GM12878 (cell line): Measurements from ENCODE around the gene KMT2E. TPM values are rescaled to one million over a fixed set of nuclear protein-coding genes. Genes with fewer than 3 reads are reported as not detected.

Source experiments
- ATAC-seq: fragments of 200-7000 bp; cut with Tn5 transposase; 3 replicates; pipeline ENCODE4 v1.9.1; 2020; ENCODE audit warnings: mild to moderate bottlenecking, moderate library complexity
- BruUV-seq: library from RNA; stranded (reverse); fragments of 400-500 nt; replicated peaks from 2 replicates; lab custom pipeline; 2021; lab: Mats Ljungman, UMichigan
- CTCF ChIA-PET: fragments of 300-600 bp; sonication (Branson Sonifier 250); formaldehyde crosslinking; extraction: SDS; loops from one replicate; lab custom pipeline; 2021; ENCODE audit warnings: inconsistent platforms; lab: Yijun Ruan, JAX
- POLR2A ChIA-PET: fragments of 350-600 bp; formaldehyde crosslinking; extraction: SDS; loops from one replicate; lab custom pipeline; 2021; ENCODE audit warnings: inconsistent platforms; lab: Charles Lee
- RAD21 ChIA-PET: fragments of 300-600 bp; sonication (Branson Sonifier 250); formaldehyde crosslinking; loops from one replicate; lab custom pipeline; 2023; ENCODE audit warnings: antibody characterized with exemption; ENCODE audit not compliant: unreplicated experiment; lab: Charles Lee
- SMC1A ChIA-PET: fragments of 300-600 bp; sonication (Branson Sonifier 250); formaldehyde crosslinking; loops from one replicate; lab custom pipeline; 2023; ENCODE audit not compliant: unreplicated experiment, uncharacterized antibody; lab: Charles Lee
- DNase-seq: peaks from one replicate; pipeline ENCODE4 v3.0.0-alpha.2; 2011; ENCODE audit warnings: low read depth, low spot score
- FAIRE-seq: peaks from 3 replicates; lab custom pipeline; 2011; peaks lifted over from hg19 to GRCh38; lab: Jason Lieb, UNC
- H2AFZ ChIP-seq: 2 replicates; pipeline ENCODE4 v1.6.0; 2011; ENCODE audit warnings: low read depth, low read length, control low read depth; ENCODE audit not compliant: control insufficient read depth
- H3K27ac ChIP-seq: 2 replicates; pipeline ENCODE4 v1.5.1; 2011; ENCODE audit warnings: control low read depth; ENCODE audit not compliant: control insufficient read depth, insufficient read depth
- H3K27me3 ChIP-seq, 2 experiments: replicated peaks in 1 of 2; 2 replicates each; pipeline versions ENCODE4 v1.6.0 to v1.6.1; 2011; ENCODE audit warnings: low read length in 1 of 2; ENCODE audit not compliant: control insufficient read depth in 2 of 2, insufficient read depth in 2 of 2
- H3K36me3 ChIP-seq, 2 experiments: 2 replicates each; pipeline ENCODE4 v1.5.1; 2011; ENCODE audit warnings: low read length in 1 of 2; ENCODE audit not compliant: control insufficient read depth in 2 of 2, insufficient read depth in 2 of 2
- H3K4me1 ChIP-seq: 2 replicates; pipeline ENCODE4 v1.6.1; 2011; ENCODE audit warnings: mild to moderate bottlenecking, low read length, moderate library complexity, mixed read lengths; ENCODE audit not compliant: control insufficient read depth, insufficient read depth
- H3K4me2 ChIP-seq: 2 replicates; pipeline ENCODE4 v1.6.0; 2011; ENCODE audit warnings: control low read depth; ENCODE audit not compliant: control insufficient read depth, insufficient read depth
- H3K4me3 ChIP-seq: fragments of 200-600 bp; sonication (generic); 2 replicates; pipeline ENCODE4 v1.5.1; 2016
- H3K79me2 ChIP-seq: 2 replicates; pipeline ENCODE4 v1.6.0; 2011; ENCODE audit warnings: low read length; ENCODE audit not compliant: control insufficient read depth, insufficient read depth
- H3K9ac ChIP-seq: 2 replicates; pipeline ENCODE4 v1.8.0; 2011; ENCODE audit warnings: low read length, control low read depth, mixed read lengths; ENCODE audit not compliant: control insufficient read depth, insufficient read depth
- H3K9me3 ChIP-seq: replicated peaks from 3 replicates; pipeline ENCODE4 v1.5.1; 2011; ENCODE audit warnings: mild to moderate bottlenecking, low read length; ENCODE audit not compliant: control insufficient read depth, insufficient read depth
- H4K20me1 ChIP-seq: 2 replicates; pipeline ENCODE4 v1.6.0; 2011; ENCODE audit not compliant: control insufficient read depth, insufficient read depth
- BMI1 ChIP-seq: fragments of 450-650 bp; IDR thresholded peaks from 2 replicates; pipeline ENCODE4 v1.6.1; 2016; ENCODE audit warnings: mild to moderate bottlenecking, moderate library complexity, borderline replicate concordance
- FOS ChIP-seq: IDR thresholded peaks from 3 replicates; pipeline ENCODE4 v1.6.1; 2011; ENCODE audit warnings: borderline replicate concordance; ENCODE audit not compliant: insufficient read length; ENCODE audit errors: extremely low read depth
- GATAD2B ChIP-seq: fragments of 450-650 bp; conservative IDR thresholded peaks from 2 replicates; pipeline ENCODE4 v1.6.1; 2017; ENCODE audit warnings: low read depth, mild to moderate bottlenecking, moderate library complexity
- IRF5 ChIP-seq: fragments of 450-650 bp; IDR thresholded peaks from 2 replicates; pipeline ENCODE4 v1.6.1; 2017; ENCODE audit warnings: borderline replicate concordance
- JUND ChIP-seq: IDR thresholded peaks from 2 replicates; pipeline ENCODE4 v1.6.1; 2012; ENCODE audit warnings: low read depth, mild to moderate bottlenecking, low read length, improper control_type of control experiment, moderate library complexity
- MLLT1 ChIP-seq: fragments of 450-650 bp; IDR thresholded peaks from 2 replicates; pipeline ENCODE4 v1.6.1; 2016; ENCODE audit warnings: mild to moderate bottlenecking
- MXI1 ChIP-seq: fragments of 150-350 bp; IDR thresholded peaks from 2 replicates; pipeline ENCODE4 v1.6.1; 2011; ENCODE audit warnings: low read depth, mild to moderate bottlenecking, inconsistent platforms, low read length, improper control_type of control experiment
- NFXL1 ChIP-seq: fragments of 450-650 bp; IDR thresholded peaks from 2 replicates; pipeline ENCODE4 v1.6.1; 2017; ENCODE audit warnings: antibody characterized with exemption, mild to moderate bottlenecking, borderline replicate concordance
- RUNX3 ChIP-seq: IDR thresholded peaks from 2 replicates; pipeline ENCODE4 v1.6.1; 2012; ENCODE audit warnings: low read length, inconsistent platforms
- SIN3A ChIP-seq: IDR thresholded peaks from 2 replicates; pipeline ENCODE4 v1.6.1; 2012; ENCODE audit warnings: low read depth, low read length, improper control_type of control experiment
- TBL1XR1 ChIP-seq: IDR thresholded peaks from 2 replicates; pipeline ENCODE4 v1.6.1; 2012; ENCODE audit warnings: low read depth, low read length, improper control_type of control experiment
- YY1 ChIP-seq: IDR thresholded peaks from 2 replicates; pipeline ENCODE4 v1.6.1; 2011; ENCODE audit warnings: low read depth, mild to moderate bottlenecking, low read length
- ZNF622 ChIP-seq: fragments of 450-650 bp; IDR thresholded peaks from 2 replicates; pipeline ENCODE4 v1.6.1; 2017; ENCODE audit warnings: mild to moderate bottlenecking, inconsistent platforms
- WGBS: methylation state at CpG from one replicate; pipeline ENCODE4 v1.1.6; 2016; ENCODE audit warnings: low lambda C conversion rate; ENCODE audit not compliant: insufficient replicate concordance, insufficient coverage; ENCODE audit errors: missing lambda C conversion rate; 5-methylcytosine and 5-hydroxymethylcytosine counted together
- in situ Hi-C: fragments of 300-500 bp; cut with MboI; formaldehyde crosslinking; loops from 9 replicates; pipeline ENCODE4 v1.14.3; 2018; ENCODE audit warnings: mixed read lengths
- intact Hi-C: fragments of 100-400 bp; cut with micrococcal nuclease; formaldehyde crosslinking; loops from one replicate; pipeline ENCODE4 v1.14.2; 2022; ENCODE audit not compliant: unreplicated experiment
- polyA plus RNA-seq, 11 experiments: library from polyadenylated mRNA; depleted of rRNA in 4 of 11; unstranded in 6 of 11; stranded (reverse) in 5 of 11; fragments of >200 nt; fragmentation: Nextera tagmentation in 4 of 11; fragmentation: Illumina TruSeq in 1 of 11; extraction: Ambion mirVana in 4 of 11; extraction: Trizol in 1 of 11; gene quantifications; 1 replicate in 1 of 11; 2 replicates in 10 of 11; pipeline versions ENCODE4 v1.2.1 to v1.2.3, GENCODE V29; 2011 to 2016; ENCODE audit warnings: inconsistent platforms in 2 of 11, missing spikeins in 2 of 11, low read depth in 1 of 11
- total RNA-seq, 4 experiments: library from RNA; depleted of rRNA in 3 of 4; stranded (reverse); fragments of >200 nt in 3 of 4; fragmentation: Illumina TruSeq in 1 of 4; extraction: Trizol in 1 of 4; gene quantifications; 2 replicates each; pipeline versions ENCODE4 v1.2.1 to v1.2.3, GENCODE V29; 2013 to 2021

The KMT2E gene
- total and polyA plus RNA-seq, 10 of the 15 experiments (the other 5 are each of a cell fraction or from before 2014, with no cell fraction given): 13.2 to 68.1 (median 34.1) TPM

- Histone ChIP-seq H3K4me1 (no peaks in the 10 kb centered on the region), H3K9me3 (no peaks in the 10 kb centered on the region), H3K4me2 (peak overlapping the region; percentile 76; the same call in 1 of the 2 replicates), H3K9ac (peak overlapping the region; percentile 100), H3K4me3 (peak overlapping the region; percentile 100), H2AFZ (no peak overlapping the region), H3K79me2 (peaks cover 97% of the 10 kb centered on the region), H3K27ac (peak overlapping the region; percentile 100), H3K36me3 (no peaks in the 10 kb centered on the region), H4K20me1 (peaks cover 3% of the 10 kb centered on the region; the same call in 1 of the 2 replicates)
- BruUV-seq: no TSS peak
- DNase-seq: no peak
- in situ Hi-C loops (loop anchor here (25.0 kb wide), 1 partner anchor 1272 kb away; the partner anchor contains the start of gene NAMPT), intact Hi-C loops (loop anchor here (10.0 kb wide), 1 partner anchor 1269 kb away; the partner anchor contains the start of gene NAMPT)
- no peak for ATAC-seq
- ChIA-PET RAD21 (interaction anchor here (0.7 to 4.4 kb wide), 7 partner anchors 11 to 1188 kb away, joined by 3 to 81 read pairs (median 8); no protein-coding TSS in a partner anchor), SMC1A (interaction anchor here (0.7 to 5.7 kb wide), 14 partner anchors 8 to 119 kb away, joined by 3 to 87 read pairs (median 4); no protein-coding TSS in a partner anchor), POLR2A (interaction anchor here (0.5 to 5.7 kb wide), 14 partner anchors 8 to 131 kb away, joined by 3 to 78 read pairs (median 4); no protein-coding TSS in a partner anchor)
- no peak for FAIRE-seq
- TF ChIP-seq BMI1 (no peak), MLLT1 (no peak), MXI1 (0 out of 2 replicates have a peak, but pooled peaks have one; percentile 19), RUNX3 (no peak), IRF5 (no peak), ZNF622 (no peak), TBL1XR1 (0 out of 2 replicates have a peak, but pooled peaks have one; percentile 20), SIN3A (0 out of 2 replicates have a peak, but pooled peaks have one; percentile 56), GATAD2B (no peak), JUND (no peak), NFXL1 (no peak), YY1 (peak; percentile 92), FOS (no peak)
- TF ChIP-seq, all 136 proteins: peak for 4
- WGBS: 0% methylated on average over 10 of the region's 10 CpGs
- CTCF ChIA-PET: interaction anchor here (1.2 to 5.8 kb wide), 5 partner anchors 10 to 133 kb away, joined by 3 to 66 read pairs (median 4); no protein-coding TSS in a partner anchor
- H3K27me3 ChIP-seq: no peaks in the 10 kb centered on the region
Observed at GRCh38 chr7:105015390-105015965, 1.5 kb downstream of the KMT2E start.
